ENCODE results near the gene BMP8B. TPM values are rescaled to one million over a fixed set of nuclear protein-coding genes. Genes with fewer than 3 reads are reported as not detected.

Gene BMP8B
- polyA plus RNA-seq, 3 donors = 0.14 to 1.3 (median 0.24) TPM

GRCh38 chr1:39833621-39834385 lies 45.1 kb upstream of the BMP8B start:
- TF ChIP-seq, protein P1, sequence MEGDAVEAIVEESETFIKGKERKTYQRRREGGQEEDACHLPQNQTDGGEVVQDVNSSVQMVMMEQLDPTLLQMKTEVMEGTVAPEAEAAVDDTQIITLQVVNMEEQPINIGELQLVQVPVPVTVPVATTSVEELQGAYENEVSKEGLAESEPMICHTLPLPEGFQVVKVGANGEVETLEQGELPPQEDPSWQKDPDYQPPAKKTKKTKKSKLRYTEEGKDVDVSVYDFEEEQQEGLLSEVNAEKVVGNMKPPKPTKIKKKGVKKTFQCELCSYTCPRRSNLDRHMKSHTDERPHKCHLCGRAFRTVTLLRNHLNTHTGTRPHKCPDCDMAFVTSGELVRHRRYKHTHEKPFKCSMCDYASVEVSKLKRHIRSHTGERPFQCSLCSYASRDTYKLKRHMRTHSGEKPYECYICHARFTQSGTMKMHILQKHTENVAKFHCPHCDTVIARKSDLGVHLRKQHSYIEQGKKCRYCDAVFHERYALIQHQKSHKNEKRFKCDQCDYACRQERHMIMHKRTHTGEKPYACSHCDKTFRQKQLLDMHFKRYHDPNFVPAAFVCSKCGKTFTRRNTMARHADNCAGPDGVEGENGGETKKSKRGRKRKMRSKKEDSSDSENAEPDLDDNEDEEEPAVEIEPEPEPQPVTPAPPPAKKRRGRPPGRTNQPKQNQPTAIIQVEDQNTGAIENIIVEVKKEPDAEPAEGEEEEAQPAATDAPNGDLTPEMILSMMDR (IDR thresholded peaks at IDR 0.05) = no peak
- intact Hi-C loops (cut with micrococcal nuclease) = no loop called here
- H3K9ac ChIP-seq (ENCODE audit: insufficient read depth, low read length, poor library complexity, severe bottlenecking) = peak overlapping the region; percentile 23
- no peaks in the 10 kb centered on the region for H3K9me3 ChIP-seq (replicated peaks in 1 of 2; ENCODE audit: control insufficient read depth in 1 of 2, insufficient read depth in 1 of 2, low read length in 2 of 2)
- H4K20me1 ChIP-seq (ENCODE audit: insufficient read depth, low read length) = no peaks in the 10 kb centered on the region
- Mint-ChIP-seq H3K4me3 (peak overlapping the region; percentile 50 to 77), H3K27ac (peak overlapping the region; percentile 85 to 96 (median 93)), H3K27me3 (ENCODE audit: low read depth in 3 of 3) (peaks cover 0 to 2% (median 0%) of the 10 kb centered on the region in 3 donors), H3K4me1 (peaks cover 37% of the 10 kb centered on the region), H3K36me3 (peaks cover 21 to 23% of the 10 kb centered on the region in 2 donors), H3K9me3 (peaks cover 0 to 3% (median 2%) of the 10 kb centered on the region in 7 donors)
- peak overlapping the region in 1 of 3 experiments; percentile 54 for H3K4me3 ChIP-seq (replicated peaks in 1 of 3; ENCODE audit: low read depth in 2 of 3, low read length in 3 of 3)
- peak overlapping the region; percentile 82 to 88 for H3K27ac ChIP-seq (ENCODE audit: low read depth in 1 of 2, low read length in 2 of 2)
- no peaks in the 10 kb centered on the region for H3K79me2 ChIP-seq (ENCODE audit: insufficient read depth, low read length)
- peak; percentile 58 to 71 (median 69) for DNase-seq
- peak overlapping the region; percentile 52 for H3K4me2 ChIP-seq (replicated peaks; ENCODE audit: extremely low read depth, low read length, poor library complexity, severe bottlenecking)
- WGBS (ENCODE audit: insufficient coverage) = 64% methylated on average over 2 of the region's 9 CpGs
- H3K36me3 ChIP-seq (replicated peaks in 1 of 2; ENCODE audit: control insufficient read depth in 1 of 2, insufficient read depth in 2 of 2, low read length in 2 of 2) = peaks cover 14 to 21% of the 10 kb centered on the region in 2 donors
- H3K27me3 ChIP-seq (ENCODE audit: control insufficient read depth in 2 of 2, insufficient read depth in 2 of 2, low read length in 2 of 2) = no peaks in the 10 kb centered on the region
- no peak overlapping the region for H2AFZ ChIP-seq (ENCODE audit: insufficient read depth, low read depth, low read length, poor library complexity, severe bottlenecking)
- H3K4me1 ChIP-seq (ENCODE audit: control insufficient read depth in 1 of 2, insufficient read depth in 2 of 2, low read length in 2 of 2) = peaks cover 30 to 33% of the 10 kb centered on the region in 2 donors

GRCh38 chr1:39833121-39833520 lies 44.5 kb upstream of the BMP8B start:
- peaks cover 0 to 2% (median 0%) of the 10 kb centered on the region in 3 donors for H3K27me3 Mint-ChIP-seq (ENCODE audit: low read depth in 3 of 3)
- Histone ChIP-seq H3K9ac (ENCODE audit: insufficient read depth, low read length, poor library complexity, severe bottlenecking) (peak overlapping the region; percentile 23), H3K4me1 (ENCODE audit: control insufficient read depth in 1 of 2, insufficient read depth in 2 of 2, low read length in 2 of 2) (peaks cover 30 to 33% of the 10 kb centered on the region in 2 donors), H3K27ac (ENCODE audit: low read depth in 1 of 2, low read length in 2 of 2) (peak overlapping the region; percentile 82 to 88), H4K20me1 (ENCODE audit: insufficient read depth, low read length) (no peaks in the 10 kb centered on the region), H3K4me2 (replicated peaks; ENCODE audit: extremely low read depth, low read length, poor library complexity, severe bottlenecking) (peak overlapping the region; percentile 52), H3K36me3 (replicated peaks in 1 of 2; ENCODE audit: control insufficient read depth in 1 of 2, insufficient read depth in 2 of 2, low read length in 2 of 2) (peaks cover 7 to 15% of the 10 kb centered on the region in 2 donors), H2AFZ (ENCODE audit: insufficient read depth, low read depth, low read length, poor library complexity, severe bottlenecking) (no peak overlapping the region), H3K4me3 (replicated peaks in 1 of 3; ENCODE audit: low read depth in 2 of 3, low read length in 3 of 3) (peak overlapping the region in 1 of 3 experiments; percentile 54), H3K27me3 (ENCODE audit: control insufficient read depth in 2 of 2, insufficient read depth in 2 of 2, low read length in 2 of 2) (no peaks in the 10 kb centered on the region), H3K79me2 (ENCODE audit: insufficient read depth, low read length) (no peaks in the 10 kb centered on the region), H3K9me3 (replicated peaks in 1 of 2; ENCODE audit: control insufficient read depth in 1 of 2, insufficient read depth in 1 of 2, low read length in 2 of 2) (no peaks in the 10 kb centered on the region)
- peaks cover 37% of the 10 kb centered on the region for H3K4me1 Mint-ChIP-seq
- H3K9me3 Mint-ChIP-seq = peaks cover 0 to 3% (median 2%) of the 10 kb centered on the region in 7 donors
- intact Hi-C loops (cut with micrococcal nuclease) = no loop called here
- peak overlapping the region in 1 of 2 donors; percentile 21 for H3K4me3 Mint-ChIP-seq
- no peak for DNase-seq
- TF ChIP-seq, protein P1 (IDR thresholded peaks at IDR 0.05) = no peak
- peak overlapping the region; percentile 85 to 94 (median 93) for H3K27ac Mint-ChIP-seq
- H3K36me3 Mint-ChIP-seq = peaks cover 15 to 17% of the 10 kb centered on the region in 2 donors
- whole genome bisulfite sequencing (ENCODE audit: insufficient coverage) = 100% methylated on average over 1 of the region's 2 CpGs

Data from CD14-positive monocyte (primary cell).